Duodenal mucosa (tissue), 2 donors: ENCODE measurements around the gene DDIT4.
"Not testable (repeated sequence)": the region's sequence is repeated elsewhere in the genome, so short reads cannot be mapped to it uniquely, and the experiment has no call there.

ENCODE experiments used
- H3K27ac ChIP-seq: one replicate; pipeline ENCODE4 v1.7.0; 2013; ENCODE audit warnings: low read depth, low read length
- H3K27me3 ChIP-seq, 2 donors: one replicate each; pipeline ENCODE4 v1.7.0; 2013; ENCODE audit warnings: low read length in 2 of 2, control low read depth in 1 of 2; ENCODE audit not compliant: insufficient read depth in 2 of 2, control insufficient read depth in 1 of 2
- H3K36me3 ChIP-seq, 2 donors: one replicate each; pipeline ENCODE4 v1.7.0; 2013; ENCODE audit warnings: low read length in 2 of 2, control low read depth in 1 of 2; ENCODE audit not compliant: insufficient read depth in 2 of 2, control insufficient read depth in 1 of 2
- H3K4me1 ChIP-seq, 2 donors: one replicate each; pipeline ENCODE4 v1.7.0; 2013; ENCODE audit warnings: low read length in 2 of 2, control low read depth in 1 of 2; ENCODE audit not compliant: insufficient read depth in 2 of 2, control insufficient read depth in 1 of 2
- H3K4me3 ChIP-seq, 2 donors: one replicate each; pipeline ENCODE4 v1.7.0; 2013; ENCODE audit warnings: low read length in 2 of 2, low read depth in 1 of 2
- H3K9ac ChIP-seq, 2 donors: one replicate each; pipeline ENCODE4 v1.7.0; 2013; ENCODE audit warnings: low read length in 2 of 2, low read depth in 1 of 2
- H3K9me3 ChIP-seq, 2 donors: one replicate each; pipeline ENCODE4 v1.7.0; 2013; ENCODE audit warnings: low read length in 2 of 2, control low read depth in 1 of 2; ENCODE audit not compliant: control insufficient read depth in 1 of 2

The DDIT4 gene

GRCh38 chr10:72267819-72268399, 5.8 kb upstream of the DDIT4 start:
- no peak overlapping the region for H3K27ac ChIP-seq
- H3K4me1 ChIP-seq, result peaks cover 13 to 16% of the 10 kb centered on the region in 2 donors
- no peaks in the 10 kb centered on the region for H3K27me3 ChIP-seq
- H3K4me3 ChIP-seq, result no peak overlapping the region
- no peaks in the 10 kb centered on the region for H3K36me3 ChIP-seq
- H3K9ac ChIP-seq, result no peak overlapping the region
- H3K9me3 ChIP-seq, result no peaks in the 10 kb centered on the region

GRCh38 chr10:72268475-72269200, 5.1 kb upstream of the DDIT4 start:
- H3K9ac ChIP-seq, H3K27ac ChIP-seq, H3K9me3 ChIP-seq, H3K4me3 ChIP-seq, H3K36me3 ChIP-seq, H3K27me3 ChIP-seq: not testable (repeated sequence)
- peaks cover 11 to 12% of the 10 kb centered on the region in 2 donors for H3K4me1 ChIP-seq

- Histone ChIP-seq H3K27ac (no peak overlapping the region), H3K9me3 (no peaks in the 10 kb centered on the region), H3K4me1 (peaks cover 18 to 22% of the 10 kb centered on the region in 2 donors), H3K4me3 (no peak overlapping the region), H3K36me3 (peaks cover 9 to 11% of the 10 kb centered on the region in 2 donors), H3K27me3 (no peaks in the 10 kb centered on the region), H3K9ac (no peak overlapping the region)
These were observed 3.0 kb upstream of the DDIT4 start for GRCh38 chr10:72270607-72271281.

GRCh38 chr10:72272689-72273409, 875 bp upstream of the DDIT4 start:
- Histone ChIP-seq H3K9me3 (no peaks in the 10 kb centered on the region), H3K9ac (peak overlapping the region; percentile 94 to 98), H3K36me3 (peaks cover 11% of the 10 kb centered on the region in 2 donors), H3K4me1 (peaks cover 39 to 40% of the 10 kb centered on the region in 2 donors), H3K27ac (peak overlapping the region; percentile 96), H3K4me3 (peak overlapping the region; percentile 96 to 98), H3K27me3 (no peaks in the 10 kb centered on the region)

DNA sequence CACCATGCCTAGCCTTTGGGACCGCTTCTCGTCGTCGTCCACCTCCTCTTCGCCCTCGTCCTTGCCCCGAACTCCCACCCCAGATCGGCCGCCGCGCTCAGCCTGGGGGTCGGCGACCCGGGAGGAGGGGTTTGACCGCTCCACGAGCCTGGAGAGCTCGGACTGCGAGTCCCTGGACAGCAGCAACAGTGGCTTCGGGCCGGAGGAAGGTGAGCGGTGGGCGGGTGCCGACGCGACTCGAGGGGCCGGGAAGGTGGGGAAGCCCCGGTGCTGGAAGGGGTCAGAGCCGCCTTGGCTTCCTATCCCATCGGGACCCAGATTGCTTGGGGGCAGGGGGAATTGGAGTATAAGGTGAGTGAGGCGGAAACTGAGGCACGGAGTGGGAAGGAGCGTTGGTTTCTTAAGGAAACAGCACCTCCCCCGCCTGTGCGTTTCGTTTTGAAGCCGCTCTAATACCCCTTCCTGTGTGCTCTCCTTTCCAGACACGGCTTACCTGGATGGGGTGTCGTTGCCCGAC, 547 bp downstream of the DDIT4 start:
- Histone ChIP-seq H3K9me3 (no peaks in the 10 kb centered on the region), H3K36me3 (peaks cover 11% of the 10 kb centered on the region in 2 donors), H3K4me3 (peak overlapping the region; percentile 96 to 98), H3K9ac (peak overlapping the region; percentile 99), H3K4me1 (peaks cover 46% of the 10 kb centered on the region in 2 donors), H3K27me3 (no peaks in the 10 kb centered on the region), H3K27ac (peak overlapping the region; percentile 96)

DNA sequence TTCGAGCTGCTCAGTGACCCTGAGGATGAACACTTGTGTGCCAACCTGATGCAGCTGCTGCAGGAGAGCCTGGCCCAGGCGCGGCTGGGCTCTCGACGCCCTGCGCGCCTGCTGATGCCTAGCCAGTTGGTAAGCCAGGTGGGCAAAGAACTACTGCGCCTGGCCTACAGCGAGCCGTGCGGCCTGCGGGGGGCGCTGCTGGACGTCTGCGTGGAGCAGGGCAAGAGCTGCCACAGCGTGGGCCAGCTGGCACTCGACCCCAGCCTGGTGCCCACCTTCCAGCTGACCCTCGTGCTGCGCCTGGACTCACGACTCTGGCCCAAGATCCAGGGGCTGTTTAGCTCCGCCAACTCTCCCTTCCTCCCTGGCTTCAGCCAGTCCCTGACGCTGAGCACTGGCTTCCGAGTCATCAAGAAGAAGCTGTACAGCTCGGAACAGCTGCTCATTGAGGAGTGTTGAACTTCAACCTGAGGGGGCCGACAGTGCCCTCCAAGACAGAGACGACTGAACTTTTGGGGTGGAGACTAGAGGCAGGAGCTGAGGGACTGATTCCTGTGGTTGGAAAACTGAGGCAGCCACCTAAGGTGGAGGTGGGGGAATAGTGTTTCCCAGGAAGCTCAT, 1.1 kb downstream of the DDIT4 start:
- no peaks in the 10 kb centered on the region for H3K27me3 ChIP-seq
- H3K9ac ChIP-seq, result peak overlapping the region; percentile 99
- H3K27ac ChIP-seq, result peak overlapping the region; percentile 96
- H3K9me3 ChIP-seq, result no peaks in the 10 kb centered on the region
- H3K4me1 ChIP-seq, result peaks cover 46% of the 10 kb centered on the region in 2 donors
- peak overlapping the region; percentile 96 to 98 for H3K4me3 ChIP-seq
- peaks cover 11% of the 10 kb centered on the region in 2 donors for H3K36me3 ChIP-seq

DNA sequence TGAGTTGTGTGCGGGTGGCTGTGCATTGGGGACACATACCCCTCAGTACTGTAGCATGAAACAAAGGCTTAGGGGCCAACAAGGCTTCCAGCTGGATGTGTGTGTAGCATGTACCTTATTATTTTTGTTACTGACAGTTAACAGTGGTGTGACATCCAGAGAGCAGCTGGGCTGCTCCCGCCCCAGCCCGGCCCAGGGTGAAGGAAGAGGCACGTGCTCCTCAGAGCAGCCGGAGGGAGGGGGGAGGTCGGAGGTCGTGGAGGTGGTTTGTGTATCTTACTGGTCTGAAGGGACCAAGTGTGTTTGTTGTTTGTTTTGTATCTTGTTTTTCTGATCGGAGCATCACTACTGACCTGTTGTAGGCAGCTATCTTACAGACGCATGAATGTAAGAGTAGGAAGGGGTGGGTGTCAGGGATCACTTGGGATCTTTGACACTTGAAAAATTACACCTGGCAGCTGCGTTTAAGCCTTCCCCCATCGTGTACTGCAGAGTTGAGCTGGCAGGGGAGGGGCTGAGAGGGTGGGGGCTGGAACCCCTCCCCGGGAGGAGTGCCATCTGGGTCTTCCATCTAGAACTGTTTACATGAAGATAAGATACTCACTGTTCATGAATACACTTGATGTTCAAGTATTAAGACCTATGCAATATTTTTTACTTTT, 1.8 kb downstream of the DDIT4 start:
- Histone ChIP-seq H3K27me3 (no peaks in the 10 kb centered on the region), H3K36me3 (peaks cover 11% of the 10 kb centered on the region in 2 donors), H3K9ac (peak overlapping the region; percentile 99), H3K4me3 (peak overlapping the region; percentile 96 to 98), H3K27ac (peak overlapping the region; percentile 96), H3K9me3 (no peaks in the 10 kb centered on the region), H3K4me1 (peaks cover 46% of the 10 kb centered on the region in 2 donors)

DNA sequence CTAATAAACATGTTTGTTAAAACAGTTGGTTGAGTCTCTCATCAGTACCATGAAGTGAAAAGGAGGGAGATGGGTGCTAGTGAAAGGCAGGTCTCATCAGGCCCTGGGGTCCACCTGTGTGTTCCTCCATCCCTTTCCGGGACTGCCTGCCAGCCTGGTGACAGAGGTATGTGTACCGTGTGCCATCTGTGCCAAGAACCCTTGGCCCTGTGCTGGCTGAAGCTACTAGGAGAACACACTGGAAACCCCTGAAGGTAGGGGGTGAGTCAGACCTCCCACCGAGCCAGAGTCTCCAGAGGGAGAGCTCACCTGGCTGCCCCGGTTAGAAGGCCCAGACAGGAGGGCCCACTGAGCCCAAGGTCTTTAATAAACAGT, 2.3 kb downstream of the DDIT4 start:
- Histone ChIP-seq H3K9me3 (no peaks in the 10 kb centered on the region), H3K36me3 (peaks cover 11% of the 10 kb centered on the region in 2 donors), H3K27ac (peak overlapping the region; percentile 33), H3K9ac (peak overlapping the region; percentile 8 to 99), H3K4me3 (peak overlapping the region; percentile 96 to 98), H3K27me3 (no peaks in the 10 kb centered on the region), H3K4me1 (peaks cover 46% of the 10 kb centered on the region in 2 donors)
